HG03432 (cell line): ENCODE measurements around the gene SRGAP2C.
"Not testable (repeated sequence)": the region's sequence is repeated elsewhere in the genome, so short reads cannot be mapped to it uniquely, and the experiment has no call there.

Source experiments
- ATAC-seq: cut with Tn5 transposase; IDR thresholded peaks from one replicate; pipeline ENCODE4 v1.9.1; 2021; ENCODE audit warnings: mild to moderate bottlenecking, moderate library complexity; ENCODE audit not compliant: unreplicated experiment

SRGAP2C gene

GRCh38 chr1:121368910-121369309 is 184.1 kb downstream of the SRGAP2C start:
- not testable (repeated sequence) for ATAC-seq

GRCh38 chr1:121369959-121370358 is 185.2 kb downstream of the SRGAP2C start:
- ATAC-seq, result not testable (repeated sequence)

DNA sequence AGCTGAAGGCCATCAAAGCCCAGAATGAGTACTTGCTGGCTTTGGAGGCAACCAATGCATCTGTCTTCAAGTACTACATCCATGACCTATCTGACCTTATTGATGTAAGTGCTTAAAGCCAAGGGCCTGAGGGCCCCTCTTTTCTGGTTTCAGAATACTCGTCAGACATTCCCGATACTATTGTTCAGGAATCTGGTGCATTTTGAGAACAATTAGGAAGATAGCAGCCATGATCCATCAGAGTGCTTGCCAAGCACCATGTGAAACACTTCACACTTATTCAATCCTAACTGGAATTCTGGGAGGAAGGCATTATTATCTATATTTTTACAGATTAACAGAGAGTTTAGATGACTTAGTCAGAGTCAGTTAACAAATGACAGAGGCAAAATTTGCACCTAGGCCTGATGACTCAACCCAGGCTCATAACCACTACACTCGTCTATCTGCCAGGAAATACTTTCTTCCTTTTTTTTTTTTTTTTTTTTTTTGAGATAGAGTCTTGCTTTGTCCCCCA is 190.1 kb downstream of the SRGAP2C start:
- ATAC-seq, result not testable (repeated sequence)

DNA sequence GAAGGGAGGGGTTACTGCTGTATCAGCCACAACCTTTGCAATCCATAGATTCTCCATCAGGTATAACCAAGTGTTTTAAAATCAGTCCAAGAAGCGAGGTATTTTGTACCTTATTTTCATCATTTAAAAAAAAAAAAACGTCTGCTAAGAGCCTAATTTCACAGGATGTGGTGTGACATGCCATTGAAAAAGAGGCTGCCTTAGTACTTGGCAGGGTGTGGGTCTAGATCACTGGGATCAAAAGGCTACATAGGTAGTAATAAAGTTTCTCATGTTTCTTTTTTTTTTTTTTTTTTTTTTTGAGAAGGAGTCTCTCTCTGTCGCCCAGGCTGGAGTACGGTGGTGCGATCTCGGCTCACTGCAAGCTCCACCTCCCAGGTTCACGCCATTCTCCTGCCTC is 192.2 kb downstream of the SRGAP2C start:
- not testable (repeated sequence) for ATAC-seq

DNA sequence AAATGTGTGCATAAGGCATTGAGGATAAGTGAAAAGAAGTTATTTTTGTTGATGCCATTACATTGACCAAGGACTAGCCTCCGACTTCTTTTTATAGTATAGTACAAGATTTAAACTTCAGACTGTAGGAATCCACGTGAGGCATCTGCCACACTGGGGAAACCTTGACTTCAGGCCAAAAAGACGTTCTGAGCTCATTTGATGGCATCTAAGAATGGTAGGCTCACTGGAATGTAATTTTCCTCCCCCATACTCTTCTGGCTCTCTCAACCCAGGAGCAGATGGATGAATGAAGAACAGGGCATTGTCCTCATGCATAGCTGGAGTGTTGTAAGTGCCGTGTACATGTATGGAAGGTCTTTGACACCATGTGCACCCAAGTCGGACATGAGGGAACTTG is 194.0 kb downstream of the SRGAP2C start:
- not testable (repeated sequence) for ATAC-seq

- ATAC-seq, result not testable (repeated sequence)
Observed at GRCh38 chr1:121384754-121385153, 200.0 kb downstream of the SRGAP2C start.

- not testable (repeated sequence) for ATAC-seq
Observed at GRCh38 chr1:121385162-121385561, 200.4 kb downstream of the SRGAP2C start.

- ATAC-seq, result not testable (repeated sequence)
Observed at GRCh38 chr1:121385563-121386288, 201.0 kb downstream of the SRGAP2C start.

DNA sequence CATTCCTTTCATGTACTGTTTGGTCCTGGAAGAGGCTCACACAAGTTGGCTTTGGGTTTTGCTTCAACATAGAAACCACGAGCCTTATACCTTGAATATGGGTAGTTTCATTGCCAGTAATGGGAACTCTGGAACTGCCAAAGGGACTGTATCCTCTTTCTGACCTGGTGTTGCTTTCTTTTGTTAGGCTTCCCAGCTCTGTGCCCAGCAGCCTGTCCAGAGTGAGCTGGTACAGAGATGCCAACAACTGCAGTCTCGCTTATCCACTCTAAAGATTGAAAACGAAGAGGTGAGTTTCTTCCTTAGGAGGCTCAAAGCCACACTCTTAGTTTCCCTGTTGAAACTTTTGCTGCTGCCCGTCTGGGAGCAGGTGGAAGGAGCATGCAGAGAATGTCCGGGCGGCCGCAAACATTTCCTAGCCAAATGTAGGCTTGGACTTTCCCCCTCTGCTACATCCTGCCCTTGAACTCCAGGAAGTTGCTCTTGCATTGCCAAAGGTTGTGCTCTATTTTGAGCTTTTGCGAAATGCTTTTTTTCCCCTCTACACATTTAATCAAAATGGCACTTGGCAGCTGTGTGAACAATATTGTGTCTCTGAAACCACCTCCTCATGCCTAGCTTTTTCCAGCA is 201.7 kb downstream of the SRGAP2C start:
- not testable (repeated sequence) for ATAC-seq

GRCh38 chr1:121389895-121390560 is 205.3 kb downstream of the SRGAP2C start:
- ATAC-seq, result not testable (repeated sequence)

GRCh38 chr1:121392130-121392529 is 207.4 kb downstream of the SRGAP2C start:
- not testable (repeated sequence) for ATAC-seq

- ATAC-seq, result not testable (repeated sequence)
Observed at GRCh38 chr1:121395718-121396201, 211.0 kb downstream of the SRGAP2C start.

GRCh38 chr1:121396335-121397081 is 211.7 kb downstream of the SRGAP2C start:
- ATAC-seq, result not testable (repeated sequence)

DNA sequence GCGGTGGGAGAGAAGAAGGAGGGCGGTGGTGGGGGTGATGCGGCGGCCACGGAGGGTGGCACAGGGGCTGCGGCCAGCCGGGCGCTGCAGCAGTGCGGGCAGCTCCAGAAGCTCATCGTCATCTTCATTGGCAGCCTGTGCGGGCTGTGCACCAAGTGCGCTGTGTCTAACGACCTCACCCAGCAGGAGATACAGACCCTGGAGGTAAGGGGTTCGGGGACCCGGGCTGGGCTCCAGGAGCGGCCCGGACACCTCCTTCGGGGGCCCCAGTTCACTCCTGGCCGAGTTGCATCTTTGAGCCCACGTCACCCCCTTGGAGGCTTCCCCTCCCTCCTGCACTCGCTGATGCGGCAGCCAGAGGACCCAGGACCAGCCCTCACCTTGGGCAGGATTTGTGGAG is 212.3 kb downstream of the SRGAP2C start:
- not testable (repeated sequence) for ATAC-seq

DNA sequence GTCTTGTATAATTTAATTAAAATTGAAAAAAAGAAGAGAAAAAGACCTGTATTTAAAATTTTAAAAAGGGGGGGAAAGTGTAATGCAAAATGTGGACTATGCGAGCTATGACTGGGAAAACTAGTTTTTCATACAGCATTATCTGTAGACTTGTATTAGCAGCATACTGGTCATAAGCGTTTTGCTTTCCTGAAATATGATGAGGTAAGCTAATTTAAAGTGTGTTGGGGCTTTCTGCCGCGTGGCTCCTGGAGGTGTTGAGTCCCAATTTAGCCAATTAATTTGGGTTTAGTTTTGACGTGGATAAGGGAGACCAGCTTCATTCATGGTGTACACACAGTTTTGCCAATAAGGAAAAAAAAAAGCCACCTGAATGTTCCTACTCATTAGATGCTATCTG is 214.4 kb downstream of the SRGAP2C start:
- ATAC-seq, result not testable (repeated sequence)

DNA sequence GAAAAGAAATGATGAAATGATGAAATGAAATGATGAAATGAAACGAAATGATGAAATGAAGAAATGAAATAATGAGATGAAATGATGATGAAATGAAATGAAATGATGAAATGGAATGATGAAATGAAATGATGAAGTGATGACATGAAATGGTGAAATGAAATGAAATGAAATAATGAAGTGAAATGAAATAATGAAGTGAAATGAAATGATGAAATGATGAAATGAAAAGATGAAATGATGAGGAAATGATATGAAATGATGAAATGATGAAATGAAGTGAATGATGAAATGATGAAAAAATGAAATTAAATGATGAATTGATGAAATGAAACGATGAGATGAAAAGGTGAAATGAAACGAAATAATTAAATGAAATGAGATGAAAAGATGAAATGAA is 215.3 kb downstream of the SRGAP2C start:
- ATAC-seq, result not testable (repeated sequence)

DNA sequence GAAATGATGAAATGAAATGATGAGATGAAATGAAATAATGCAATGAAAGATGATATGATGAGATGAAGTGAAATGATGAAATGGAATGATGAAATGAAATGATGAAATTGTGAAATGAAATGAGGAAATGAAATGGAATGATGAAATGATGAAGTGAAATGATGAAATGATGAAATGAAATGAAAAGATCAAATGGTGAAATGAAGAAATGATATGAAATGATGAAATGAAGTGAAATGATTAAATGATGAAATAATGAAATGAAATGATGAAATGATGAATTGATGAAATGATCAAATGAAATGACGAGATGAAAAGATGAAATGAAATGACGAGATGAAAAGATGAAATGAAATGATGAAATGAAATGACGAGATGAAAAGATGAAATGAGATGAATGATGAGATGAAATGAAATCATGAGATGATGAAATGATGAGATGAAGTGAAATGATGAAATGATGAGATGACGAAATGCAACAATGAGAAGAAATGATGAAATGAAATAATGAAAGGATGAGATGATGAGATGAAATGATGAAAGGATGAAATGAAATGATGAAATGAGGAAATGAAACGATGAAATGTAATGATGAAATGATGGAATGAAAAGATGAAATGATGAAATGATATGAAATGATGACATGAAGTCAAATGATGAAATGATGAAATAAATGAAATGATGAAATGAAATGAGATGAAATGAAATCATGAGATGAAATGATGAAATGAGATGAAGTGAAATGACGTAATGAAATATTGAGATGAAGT is 216.0 kb downstream of the SRGAP2C start:
- not testable (repeated sequence) for ATAC-seq

GRCh38 chr1:121401375-121401955 is 216.7 kb downstream of the SRGAP2C start:
- not testable (repeated sequence) for ATAC-seq

- not testable (repeated sequence) for ATAC-seq
Observed at GRCh38 chr1:121403254-121403653, 218.5 kb downstream of the SRGAP2C start.
